Liver (tissue), 9 donors: ENCODE data around the gene DHRSX. TPM values are rescaled to one million over a fixed set of nuclear protein-coding genes. Genes with fewer than 3 reads are reported as not detected.

Experiments used
- DNase-seq: peaks from one replicate; pipeline ENCODE4 v3.0.0-alpha.2; 2017; ENCODE audit warnings: low spot score
- H3K27ac ChIP-seq, 2 donors: one replicate each; pipeline ENCODE4 v1.7.0; 2013; ENCODE audit warnings: inconsistent platforms in 2 of 2, low read length in 2 of 2, control low read depth in 1 of 2, low read depth in 1 of 2, mild to moderate bottlenecking in 1 of 2
- H3K27me3 ChIP-seq, 4 donors: one replicate each; pipeline versions ENCODE4 v1.6.1 to v1.7.0; 2013; ENCODE audit warnings: low read length in 3 of 4, inconsistent platforms in 1 of 4, mild to moderate bottlenecking in 1 of 4, moderate library complexity in 1 of 4; ENCODE audit not compliant: control insufficient read depth in 4 of 4, insufficient read depth in 4 of 4
- H3K36me3 ChIP-seq, 4 donors: one replicate each; pipeline versions ENCODE4 v1.6.1 to v1.7.0; 2013; ENCODE audit warnings: low read length in 3 of 4, mild to moderate bottlenecking in 3 of 4, low read depth in 1 of 4, moderate library complexity in 1 of 4; ENCODE audit not compliant: control insufficient read depth in 4 of 4, insufficient read depth in 3 of 4
- H3K4me1 ChIP-seq, 4 donors: one replicate each; pipeline versions ENCODE4 v1.6.1 to v1.7.0; 2013; ENCODE audit warnings: low read length in 3 of 4, mild to moderate bottlenecking in 3 of 4, moderate library complexity in 1 of 4; ENCODE audit not compliant: control insufficient read depth in 4 of 4, insufficient read depth in 4 of 4
- H3K4me3 ChIP-seq, 3 donors: one replicate each; pipeline versions ENCODE4 v1.6.1 to v1.7.0; 2013; ENCODE audit warnings: low read length in 3 of 3, control low read depth in 1 of 3, low read depth in 1 of 3, mild to moderate bottlenecking in 1 of 3
- H3K9ac ChIP-seq, 2 donors: one replicate each; pipeline ENCODE4 v1.7.0; 2013; ENCODE audit warnings: low read length in 2 of 2, mild to moderate bottlenecking in 2 of 2, moderate library complexity in 2 of 2, control low read depth in 1 of 2, low read depth in 1 of 2
- H3K9me3 ChIP-seq, 4 donors: one replicate each; pipeline versions ENCODE4 v1.6.1 to v1.7.0; 2013; ENCODE audit warnings: low read length in 3 of 4; ENCODE audit not compliant: control insufficient read depth in 4 of 4
- ATF3 ChIP-seq: IDR thresholded peaks from 2 replicates; pipeline ENCODE4 v1.6.1; 2016; ENCODE audit warnings: antibody characterized with exemption
- CTCF ChIP-seq: fragments of 150-350 bp; IDR thresholded peaks from 2 replicates; pipeline ENCODE4 v1.5.1; 2017; ENCODE audit warnings: improper control_type of control experiment, low read depth, low read length; ENCODE audit not compliant: missing input control
- EGR1 ChIP-seq, 2 donors: IDR thresholded peaks; 2 replicates each; pipeline ENCODE4 v1.6.1; 2016 to 2018; ENCODE audit warnings: antibody characterized with exemption in 2 of 2, low read depth in 2 of 2
- FOXA1 ChIP-seq: IDR thresholded peaks from 2 replicates; pipeline ENCODE4 v1.6.1; 2016; ENCODE audit warnings: antibody characterized with exemption
- FOXA2 ChIP-seq: IDR thresholded peaks from 2 replicates; pipeline ENCODE4 v1.6.1; 2016; ENCODE audit warnings: antibody characterized with exemption
- HNF4A ChIP-seq, 2 donors: conservative IDR thresholded peaks; 2 replicates each; pipeline ENCODE4 v1.6.1; 2016; ENCODE audit warnings: antibody characterized with exemption in 2 of 2, mild to moderate bottlenecking in 2 of 2
- HNF4G ChIP-seq: IDR thresholded peaks from 2 replicates; pipeline ENCODE4 v1.6.1; 2016; ENCODE audit warnings: antibody characterized with exemption
- JUND ChIP-seq, 2 donors: IDR thresholded peaks; 2 replicates each; pipeline ENCODE4 v1.6.1; 2016; ENCODE audit warnings: antibody characterized with exemption in 2 of 2
- MAX ChIP-seq: IDR thresholded peaks from 2 replicates; pipeline ENCODE4 v1.6.1; 2016; ENCODE audit warnings: antibody characterized with exemption
- REST ChIP-seq: IDR thresholded peaks from 2 replicates; pipeline ENCODE4 v1.6.1; 2016; ENCODE audit warnings: antibody characterized with exemption, mild to moderate bottlenecking
- RXRA ChIP-seq, 2 donors: IDR thresholded peaks; 2 replicates each; pipeline ENCODE4 v1.6.1; 2017 to 2018; ENCODE audit warnings: antibody characterized with exemption in 2 of 2, mild to moderate bottlenecking in 1 of 2
- SP1 ChIP-seq: IDR thresholded peaks from 2 replicates; pipeline ENCODE4 v1.6.1; 2018; ENCODE audit warnings: antibody characterized with exemption, mild to moderate bottlenecking
- TAF1 ChIP-seq: conservative IDR thresholded peaks from 2 replicates; pipeline ENCODE4 v1.6.1; 2016; ENCODE audit warnings: antibody characterized with exemption, mild to moderate bottlenecking
- YY1 ChIP-seq: IDR thresholded peaks from 2 replicates; pipeline ENCODE4 v1.6.1; 2016; ENCODE audit warnings: antibody characterized with exemption, mild to moderate bottlenecking
- ZBTB33 ChIP-seq: IDR thresholded peaks from 2 replicates; pipeline ENCODE4 v1.6.1; 2016; ENCODE audit warnings: antibody characterized with exemption
- WGBS: extraction: QIAGEN DNeasy Blood & Tissue Kit; methylation state at CpG from one replicate; pipeline ENCODE4 v1.1.7; 2013; 5-methylcytosine and 5-hydroxymethylcytosine counted together
- polyA plus RNA-seq, 2 donors: library from polyadenylated mRNA; stranded (reverse) in 1 of 2; unstranded in 1 of 2; fragments of 200-250 nt in 1 of 2; fragments of >200 nt in 1 of 2; fragmentation: Nextera tagmentation in 1 of 2; extraction: Ambion mirVana in 1 of 2; gene quantifications; one replicate each; pipeline versions ENCODE4 v1.2.1 to v1.2.3, GENCODE V29; 2013 to 2015
- total RNA-seq, 2 donors: library from RNA; depleted of rRNA; stranded (reverse); fragments of >200 nt; gene quantifications; one replicate each; pipeline ENCODE4 v1.2.3, GENCODE V29; 2014
- donor health status: healthy.
- donor health status: healthy.
- donor health status: healthy.
- donor health status: healthy.
- donor health status: healthy.

The DHRSX gene
- total and polyA plus RNA-seq, 4 donors, result 17.2 to 35.2 (median 23.3) TPM

GRCh38 chrX:2508648-2509335 lies 8.0 kb upstream of the DHRSX start:
- no peak for DNase-seq
- 89% methylated on average over 9 of the region's 9 CpGs for WGBS
- H3K9me3 ChIP-seq, result no peaks in the 10 kb centered on the region

More at GRCh38 chrX:2508648-2509335, 8.0 kb upstream of the DHRSX start:
- no peak for TF ChIP-seq MAX
- TF ChIP-seq TAF1, result no peak
- no peak for TF ChIP-seq FOXA1
- TF ChIP-seq REST, result no peak
- no peak for TF ChIP-seq EGR1 (IDR thresholded peaks at IDR 0.05; ENCODE audit: low read depth in 2 of 2)
- no peak for TF ChIP-seq JUND (IDR thresholded peaks at IDR 0.05)
- no peak for TF ChIP-seq RXRA (IDR thresholded peaks at IDR 0.05)
- no peak for TF ChIP-seq FOXA2
- no peak for TF ChIP-seq CTCF
- TF ChIP-seq YY1, result no peak
- no peak for TF ChIP-seq ATF3
- TF ChIP-seq ZBTB33, result no peak
- no peak for TF ChIP-seq HNF4G
- no peak for TF ChIP-seq HNF4A (conservative IDR thresholded peaks at IDR 0.05)
- no peak for TF ChIP-seq SP1
- no peak overlapping the region for H3K27ac ChIP-seq
- no peak overlapping the region for H3K4me3 ChIP-seq
- H3K27me3 ChIP-seq, result no peaks in the 10 kb centered on the region
- H3K9ac ChIP-seq, result no peak overlapping the region
- no peaks in the 10 kb centered on the region for H3K36me3 ChIP-seq
- no peaks in the 10 kb centered on the region for H3K4me1 ChIP-seq
